ENCODE measurements around the gene PLCL1.
"Not testable (repeated sequence)": the region's sequence is repeated elsewhere in the genome, so short reads cannot be mapped to it uniquely, and the experiment has no call there.

The PLCL1 gene

GRCh38 chr2:197821550-197822289 lies 17.3 kb downstream of the PLCL1 start:
- H3K9me3 ChIP-seq (ENCODE audit: low read depth, low read length) = no peaks in the 10 kb centered on the region
- H3K9ac ChIP-seq (ENCODE audit: insufficient read length) = no peak overlapping the region
- no peaks in the 10 kb centered on the region for H3K36me3 ChIP-seq (ENCODE audit: insufficient read depth, low read length)
- H3K27ac ChIP-seq = no peak overlapping the region
- no peak for TF ChIP-seq FOXP2 (optimal IDR thresholded peaks at IDR 0.05; ENCODE audit: control extremely low read depth, extremely low read length, insufficient read depth)
- TF ChIP-seq EZH2 (IDR thresholded peaks at IDR 0.05) = no peak
- no peak for TF ChIP-seq POLR2AphosphoS5 (IDR thresholded peaks at IDR 0.05; ENCODE audit: borderline replicate concordance, low read depth, low read length)
- H3K4me3 ChIP-seq = no peak overlapping the region
- no peak for DNase-seq (ENCODE audit: low read depth, low spot score)

- Histone ChIP-seq H3K9me3 (ENCODE audit: low read depth, low read length) (no peaks in the 10 kb centered on the region), H3K27ac (no peak overlapping the region), H3K9ac (ENCODE audit: insufficient read length) (no peak overlapping the region), H3K4me3 (no peak overlapping the region), H3K36me3 (ENCODE audit: insufficient read depth, low read length) (no peaks in the 10 kb centered on the region)
- no peak for DNase-seq (ENCODE audit: low read depth, low spot score)
- peak; percentile 18; the same call in 1 of the 2 replicates for TF ChIP-seq POLR2AphosphoS5 (IDR thresholded peaks at IDR 0.05; ENCODE audit: borderline replicate concordance, low read depth, low read length)
- no peak for TF ChIP-seq FOXP2 (optimal IDR thresholded peaks at IDR 0.05; ENCODE audit: control extremely low read depth, extremely low read length, insufficient read depth)
Observed at GRCh38 chr2:197822333-197822732, 17.9 kb downstream of the PLCL1 start.

- Histone ChIP-seq H3K9ac (ENCODE audit: insufficient read length) (no peak overlapping the region), H3K4me3 (no peak overlapping the region), H3K36me3 (ENCODE audit: insufficient read depth, low read length) (no peaks in the 10 kb centered on the region), H3K9me3 (ENCODE audit: low read depth, low read length) (no peaks in the 10 kb centered on the region), H3K27ac (no peak overlapping the region)
- DNase-seq (ENCODE audit: low read depth, low spot score) = no peak
- TF ChIP-seq FOXP2 (optimal IDR thresholded peaks at IDR 0.05; ENCODE audit: control extremely low read depth, extremely low read length, insufficient read depth) (no peak), POLR2AphosphoS5 (IDR thresholded peaks at IDR 0.05; ENCODE audit: borderline replicate concordance, low read depth, low read length) (no peak)
Observed at GRCh38 chr2:197827618-197828017, 23.2 kb downstream of the PLCL1 start.

GRCh38 chr2:197828464-197829135 lies 24.2 kb downstream of the PLCL1 start:
- DNase-seq (ENCODE audit: low read depth, low spot score) = no peak
- Histone ChIP-seq H3K27ac (no peak overlapping the region), H3K9ac (ENCODE audit: insufficient read length) (no peak overlapping the region), H3K9me3 (ENCODE audit: low read depth, low read length) (no peaks in the 10 kb centered on the region), H3K4me3 (no peak overlapping the region), H3K36me3 (ENCODE audit: insufficient read depth, low read length) (no peaks in the 10 kb centered on the region)
- TF ChIP-seq FOXP2 (optimal IDR thresholded peaks at IDR 0.05; ENCODE audit: control extremely low read depth, extremely low read length, insufficient read depth) = no peak
- no peak for TF ChIP-seq EZH2 (IDR thresholded peaks at IDR 0.05)
- TF ChIP-seq POLR2AphosphoS5 (IDR thresholded peaks at IDR 0.05; ENCODE audit: borderline replicate concordance, low read depth, low read length) = no peak

- not testable (repeated sequence) for DNase-seq (ENCODE audit: low read depth, low spot score); H3K4me3 ChIP-seq; H3K36me3 ChIP-seq (ENCODE audit: insufficient read depth, low read length); H3K9ac ChIP-seq (ENCODE audit: insufficient read length); H3K27ac ChIP-seq; H3K9me3 ChIP-seq (ENCODE audit: low read depth, low read length)
Observed at GRCh38 chr2:197834771-197835170, 30.4 kb downstream of the PLCL1 start.

- no peak for DNase-seq (ENCODE audit: low read depth, low spot score)
- Histone ChIP-seq H3K4me3 (no peak overlapping the region), H3K9me3 (ENCODE audit: low read depth, low read length) (no peaks in the 10 kb centered on the region), H3K9ac (ENCODE audit: insufficient read length) (no peak overlapping the region), H3K36me3 (ENCODE audit: insufficient read depth, low read length) (no peaks in the 10 kb centered on the region), H3K27ac (no peak overlapping the region)
- TF ChIP-seq EZH2 (IDR thresholded peaks at IDR 0.05) (no peak), POLR2AphosphoS5 (IDR thresholded peaks at IDR 0.05; ENCODE audit: borderline replicate concordance, low read depth, low read length) (no peak), FOXP2 (optimal IDR thresholded peaks at IDR 0.05; ENCODE audit: control extremely low read depth, extremely low read length, insufficient read depth) (no peak)
Observed at GRCh38 chr2:197835293-197835692, 30.9 kb downstream of the PLCL1 start.

GRCh38 chr2:197838036-197838435 lies 33.6 kb downstream of the PLCL1 start:
- Histone ChIP-seq H3K9ac (ENCODE audit: insufficient read length) (no peak overlapping the region), H3K27ac (no peak overlapping the region), H3K4me3 (no peak overlapping the region), H3K36me3 (ENCODE audit: insufficient read depth, low read length) (no peaks in the 10 kb centered on the region), H3K9me3 (ENCODE audit: low read depth, low read length) (no peaks in the 10 kb centered on the region)
- no peak for DNase-seq (ENCODE audit: low read depth, low spot score)
- TF ChIP-seq POLR2AphosphoS5 (IDR thresholded peaks at IDR 0.05; ENCODE audit: borderline replicate concordance, low read depth, low read length) (no peak), FOXP2 (optimal IDR thresholded peaks at IDR 0.05; ENCODE audit: control extremely low read depth, extremely low read length, insufficient read depth) (no peak), EZH2 (IDR thresholded peaks at IDR 0.05) (no peak)

GRCh38 chr2:197838579-197838978 lies 34.2 kb downstream of the PLCL1 start:
- no peaks in the 10 kb centered on the region for H3K9me3 ChIP-seq (ENCODE audit: low read depth, low read length)
- no peak overlapping the region for H3K9ac ChIP-seq (ENCODE audit: insufficient read length)
- H3K4me3 ChIP-seq = no peak overlapping the region
- H3K27ac ChIP-seq = no peak overlapping the region
- TF ChIP-seq EZH2 (IDR thresholded peaks at IDR 0.05) (no peak), POLR2AphosphoS5 (IDR thresholded peaks at IDR 0.05; ENCODE audit: borderline replicate concordance, low read depth, low read length) (no peak), FOXP2 (optimal IDR thresholded peaks at IDR 0.05; ENCODE audit: control extremely low read depth, extremely low read length, insufficient read depth) (no peak)
- no peak for DNase-seq (ENCODE audit: low read depth, low spot score)
- no peaks in the 10 kb centered on the region for H3K36me3 ChIP-seq (ENCODE audit: insufficient read depth, low read length)

All from SK-N-MC (cell line).